RCC 7860 (cell line): ENCODE results near the gene CIAPIN1.

Experiments
- DNase-seq: peaks from one replicate; pipeline ENCODE4 v3.0.0-alpha.2; 2015; ENCODE audit warnings: low spot score
- FAIRE-seq: peaks from 2 replicates; lab custom pipeline; 2012; peaks lifted over from hg19 to GRCh38; lab: Jason Lieb, UNC

The CIAPIN1 gene

DNA sequence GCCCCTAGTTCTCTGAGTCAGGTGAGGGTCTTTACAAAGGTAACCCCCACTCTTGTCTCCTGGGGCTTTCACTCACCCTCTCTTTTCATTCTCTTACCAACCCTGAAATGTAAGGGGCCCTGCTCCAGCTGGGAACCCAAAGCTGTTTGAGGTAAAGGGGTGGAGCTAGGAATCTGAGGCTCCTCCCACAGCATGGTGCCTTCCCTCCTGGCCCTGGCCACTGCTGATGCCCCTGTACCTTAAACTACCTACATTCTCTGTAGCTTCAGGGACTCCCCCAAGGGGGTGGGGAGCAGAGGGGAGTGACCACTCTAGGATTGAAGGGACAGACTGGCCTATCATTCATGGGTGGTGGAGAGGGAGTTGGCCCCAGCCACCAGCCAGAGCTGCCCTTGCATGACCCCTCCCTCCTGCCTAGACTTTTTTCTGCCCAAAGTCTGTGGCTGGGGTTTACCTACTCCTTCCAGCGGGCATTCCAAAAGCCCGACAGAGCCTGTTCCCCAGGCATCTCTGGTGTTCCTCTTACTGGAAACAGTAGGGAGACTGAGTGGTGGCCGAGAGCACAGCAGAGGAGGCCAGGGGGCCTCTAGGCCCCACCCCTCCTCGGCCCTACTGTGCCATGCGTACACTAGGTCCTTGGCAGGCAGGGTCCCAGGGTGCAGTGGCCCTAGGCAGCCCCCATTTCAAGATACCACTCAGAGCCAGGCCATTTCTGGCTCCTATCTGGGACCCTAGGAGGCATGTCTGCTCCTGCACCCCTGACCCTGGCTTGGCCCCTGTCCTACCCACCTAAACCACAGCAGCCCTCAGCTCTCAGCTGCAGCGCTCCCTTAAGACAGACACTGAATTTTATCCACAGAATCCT, 29.6 kb upstream of the CIAPIN1 start:
- DNase-seq (no peak), FAIRE-seq (no peak)

GRCh38 chr16:57475711-57476339, 28.6 kb upstream of the CIAPIN1 start:
- no peak for FAIRE-seq
- no peak for DNase-seq

DNA sequence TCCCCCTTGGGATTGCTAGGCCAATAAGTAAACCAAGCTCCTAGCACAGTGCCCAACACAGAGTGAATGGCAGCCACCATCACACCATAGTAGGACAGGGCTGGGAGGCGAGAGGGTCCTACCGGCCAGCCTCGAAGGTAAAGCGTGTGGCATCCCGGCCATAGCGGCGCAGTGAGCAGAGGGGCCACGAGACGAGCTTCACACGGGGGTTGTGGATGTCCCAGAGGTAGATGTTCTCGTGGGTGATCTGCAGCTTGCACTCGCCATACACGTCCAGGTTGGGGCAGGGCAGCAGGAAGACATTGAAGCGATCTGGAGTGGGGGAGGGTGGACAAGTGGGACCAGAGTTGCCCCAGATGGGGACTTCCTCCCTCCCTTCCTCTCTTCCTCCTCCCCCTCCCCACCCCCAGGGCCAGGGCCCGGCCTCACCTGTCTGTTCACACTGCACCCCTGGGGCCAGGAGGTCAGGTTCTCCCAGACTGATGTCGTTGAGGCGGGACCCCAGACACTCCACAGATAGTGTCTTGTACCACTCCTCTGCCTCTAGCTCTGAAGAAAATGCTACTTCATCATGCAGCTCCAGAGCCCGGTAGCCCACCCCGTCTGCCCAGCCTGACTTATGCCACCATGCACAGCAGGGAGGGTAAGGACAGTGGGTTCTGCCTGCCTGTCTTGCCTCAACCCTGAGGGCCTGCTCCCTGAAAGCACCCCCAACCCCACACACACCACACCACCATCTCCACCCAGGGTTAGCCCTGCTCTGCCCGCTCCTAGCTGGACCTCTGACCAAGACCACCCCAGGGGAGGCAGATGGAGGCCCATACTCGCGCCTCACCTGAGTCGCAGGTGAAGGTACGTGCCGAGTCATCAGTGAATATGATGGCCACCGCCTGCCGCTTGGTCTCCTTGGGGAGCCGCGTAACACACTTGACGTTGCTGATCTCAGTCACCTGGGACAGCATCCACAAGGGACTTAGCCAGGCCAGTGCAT, 27.8 kb upstream of the CIAPIN1 start:
- FAIRE-seq (no peak), DNase-seq (no peak)

- DNase-seq (no peak), FAIRE-seq (no peak)
These were observed 26.7 kb upstream of the CIAPIN1 start for GRCh38 chr16:57473906-57474305.

DNA sequence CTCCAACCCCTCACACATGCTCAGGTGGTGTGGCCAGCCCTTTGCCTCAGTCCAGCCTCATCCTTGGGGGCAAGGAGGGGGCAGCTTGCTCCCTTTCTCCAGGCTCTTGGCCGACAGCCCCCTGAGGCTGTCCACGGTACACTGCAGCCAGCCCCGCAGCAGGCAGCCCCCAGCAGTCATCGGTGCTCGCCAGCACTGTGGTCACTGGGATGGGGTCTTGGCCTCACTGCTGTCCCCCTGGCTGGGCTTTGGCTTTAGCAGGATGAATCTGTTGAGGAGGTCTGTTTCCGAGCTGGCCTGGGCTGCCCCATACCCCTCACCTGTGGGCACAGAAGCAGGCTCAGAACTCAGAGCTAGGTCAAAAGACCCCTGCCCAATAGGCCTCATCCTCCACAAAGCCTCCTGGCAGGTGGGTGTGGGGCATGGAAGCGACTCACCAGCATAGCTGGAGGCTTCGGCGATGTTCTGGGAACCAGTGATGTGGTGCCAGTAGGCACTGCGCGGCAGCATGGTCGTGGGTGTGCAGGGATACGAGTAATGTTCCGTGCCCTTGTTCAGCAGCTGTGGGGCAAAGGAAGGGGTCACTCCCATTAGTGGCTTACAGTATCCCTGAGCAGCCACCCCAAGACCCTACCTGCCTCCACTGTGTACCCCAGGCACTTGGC, 26.1 kb upstream of the CIAPIN1 start:
- FAIRE-seq (no peak), DNase-seq (no peak)

GRCh38 chr16:57472665-57473060, 25.5 kb upstream of the CIAPIN1 start:
- DNase-seq = no peak
- no peak for FAIRE-seq

- DNase-seq (no peak), FAIRE-seq (no peak)
These were observed 24.9 kb upstream of the CIAPIN1 start for GRCh38 chr16:57471852-57472664.

DNA sequence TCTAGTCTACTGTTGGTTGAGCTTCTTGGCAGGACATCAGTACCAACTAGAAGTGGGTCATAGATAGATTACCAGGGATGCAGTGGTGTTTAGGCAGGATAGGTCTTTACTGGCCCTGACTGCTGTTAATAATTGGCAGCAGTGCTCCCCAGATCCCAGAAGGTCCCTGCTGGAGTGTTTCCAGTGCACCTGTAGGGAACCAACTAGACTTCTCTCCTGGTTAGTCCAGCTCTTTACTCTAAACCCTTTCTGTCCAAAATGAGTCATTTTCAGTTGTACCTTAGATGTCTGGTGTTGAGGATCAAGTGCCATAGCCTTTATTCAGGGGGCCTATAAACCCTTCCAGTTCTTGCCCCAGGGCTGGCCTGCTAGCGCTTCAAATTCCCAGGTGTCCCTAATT, 24.0 kb upstream of the CIAPIN1 start:
- DNase-seq = no peak
- no peak for FAIRE-seq

DNA sequence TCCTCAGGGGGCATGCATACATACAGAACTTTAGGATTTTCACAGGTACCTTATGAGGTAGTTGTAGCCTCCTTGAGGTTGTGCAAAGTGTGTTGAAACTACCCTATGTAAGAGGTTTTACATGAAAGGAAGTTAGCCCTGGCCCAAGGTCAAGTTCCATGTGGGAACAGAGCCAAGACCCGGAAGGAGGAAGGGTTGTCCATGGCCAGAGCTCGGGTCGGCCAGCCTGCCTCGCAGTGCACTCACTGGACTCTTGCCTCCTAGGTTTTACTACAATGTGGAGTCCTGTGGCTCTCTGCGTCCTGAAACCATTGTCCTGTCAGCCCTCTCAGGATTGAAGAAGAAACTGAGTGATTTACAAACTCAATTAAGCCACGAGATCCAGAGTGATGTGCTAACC, 23.5 kb upstream of the CIAPIN1 start:
- DNase-seq = no peak
- no peak for FAIRE-seq

DNA sequence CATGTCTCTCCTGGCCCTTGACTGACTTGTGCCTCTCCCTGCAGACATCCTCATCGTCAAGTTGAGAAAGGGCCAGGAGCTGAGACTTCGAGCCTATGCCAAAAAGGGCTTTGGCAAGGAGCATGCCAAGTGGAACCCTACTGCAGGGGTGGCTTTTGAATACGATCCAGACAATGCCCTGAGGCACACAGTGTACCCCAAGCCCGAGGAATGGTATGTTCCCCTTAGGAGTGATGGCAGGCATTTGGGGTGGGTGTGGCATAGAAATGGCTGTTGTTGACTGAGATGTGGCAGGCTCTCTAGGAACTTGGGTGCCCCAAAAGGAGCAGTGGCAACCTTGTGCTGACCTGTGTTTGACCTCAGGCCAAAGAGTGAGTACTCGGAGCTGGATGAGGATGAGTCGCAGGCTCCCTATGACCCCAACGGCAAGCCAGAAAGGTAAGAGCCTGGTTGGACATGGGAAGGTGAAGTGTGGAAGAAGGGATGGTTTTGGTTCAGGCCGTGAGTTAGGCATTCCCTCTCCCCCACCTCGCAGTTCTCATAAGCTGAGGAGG, 22.8 kb upstream of the CIAPIN1 start:
- DNase-seq (no peak), FAIRE-seq (no peak)

DNA sequence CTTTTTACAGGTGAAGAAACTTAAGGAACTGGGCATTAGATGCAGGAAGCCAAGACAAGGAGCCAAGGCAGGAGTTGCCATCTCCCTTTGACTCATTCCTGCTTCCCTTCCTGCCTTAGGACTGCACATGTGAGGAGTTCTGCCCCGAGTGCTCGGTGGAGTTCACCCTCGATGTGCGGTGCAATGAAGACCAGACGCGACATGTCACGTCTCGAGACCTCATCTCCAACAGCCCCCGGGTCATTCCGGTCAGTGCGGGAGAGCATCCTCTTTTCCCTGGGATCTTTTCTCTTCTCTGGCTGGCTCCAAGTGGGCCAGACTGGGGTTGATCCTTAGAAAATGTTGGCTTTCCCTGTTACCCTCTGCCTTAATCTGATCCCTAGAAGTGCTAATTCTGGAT, 21.9 kb upstream of the CIAPIN1 start:
- DNase-seq (no peak), FAIRE-seq (no peak)

DNA sequence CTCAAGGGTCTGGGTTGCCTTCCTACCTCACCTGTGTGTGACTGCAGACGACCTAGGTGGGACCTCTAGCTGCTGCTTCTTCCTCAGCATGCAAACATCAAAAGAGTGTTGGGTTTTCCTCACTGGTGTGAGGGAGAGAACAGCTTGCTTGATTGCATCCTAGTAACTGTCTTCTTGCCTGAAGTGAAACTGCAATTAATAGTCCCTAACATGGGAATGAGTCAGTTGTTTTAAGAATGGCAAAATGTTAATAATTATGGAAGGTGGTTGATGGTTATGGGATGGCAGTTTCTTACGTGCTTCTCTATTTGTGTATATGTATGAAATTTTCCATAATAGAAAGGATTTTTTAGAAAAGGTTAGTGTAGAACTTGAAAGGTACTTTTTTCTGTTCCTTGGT, 21.2 kb upstream of the CIAPIN1 start:
- no peak for FAIRE-seq

GRCh38 chr16:57464523-57464922, 17.3 kb upstream of the CIAPIN1 start:
- no peak for FAIRE-seq
- no peak for DNase-seq

More for the DNA sequence above, 21.2 kb upstream of the CIAPIN1 start:
- no peak for DNase-seq

- no peak for FAIRE-seq
- no peak for DNase-seq
These were observed 15.8 kb upstream of the CIAPIN1 start for GRCh38 chr16:57462978-57463362.

DNA sequence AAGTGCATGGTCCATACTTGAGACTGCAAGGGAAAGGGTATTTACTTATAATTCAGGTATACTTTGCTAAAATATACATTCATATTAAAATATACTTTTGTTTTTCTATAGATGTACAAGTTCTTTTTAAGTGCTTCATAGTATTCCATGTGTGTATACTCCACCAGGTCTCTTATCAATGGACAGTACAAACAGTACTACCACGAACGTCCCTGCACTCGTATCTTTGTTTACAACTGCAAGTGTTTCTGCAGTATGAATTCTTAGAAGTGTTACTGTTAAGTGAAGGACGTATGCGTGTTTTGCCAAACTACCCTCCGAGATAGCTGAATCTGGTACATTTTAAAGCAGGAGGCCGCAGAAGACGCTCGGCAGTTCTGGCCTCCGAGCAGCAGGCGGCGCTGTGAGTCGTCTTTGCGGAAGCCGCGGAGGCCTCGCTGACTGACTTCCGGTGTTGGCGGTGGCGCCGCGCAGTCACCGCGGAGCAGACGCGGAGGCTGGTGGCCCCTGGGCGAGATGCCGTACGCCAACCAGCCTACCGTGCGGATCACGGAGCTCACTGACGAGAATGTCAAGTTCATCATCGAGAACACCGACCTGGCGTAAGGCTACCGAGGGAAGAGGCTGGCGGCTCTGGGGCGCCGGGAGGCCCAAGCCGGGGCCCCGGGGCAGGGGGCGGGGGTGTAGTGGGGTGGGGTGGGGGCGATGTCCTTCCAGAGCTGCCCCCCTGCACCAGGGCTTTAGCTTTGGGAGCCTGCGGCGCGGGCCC, 15.2 kb upstream of the CIAPIN1 start, which contains the start of gene POLR2C:
Gene POLR2C, plus strand, starts transcription at position 471 of the 769 bp plus-strand sequence. Its CDS starts 46 bp downstream, at position 517.
- DNase-seq (peak; percentile 66), FAIRE-seq (no peak)

GRCh38 chr16:57452021-57452420, 4.8 kb upstream of the CIAPIN1 start:
- DNase-seq = no peak
- FAIRE-seq = no peak

GRCh38 chr16:57446531-57447185, 527 bp downstream of the CIAPIN1 start:
- FAIRE-seq = no peak
- DNase-seq = no peak

- DNase-seq = no peak
- no peak for FAIRE-seq
These were observed 1.7 kb downstream of the CIAPIN1 start for GRCh38 chr16:57445510-57445909.
